ENCODE measurements around the gene CDH13.

GRCh38 chr16:83732536-83732935 is 1105.8 kb downstream of the CDH13 start:
- TF ChIP-seq CTCF (conservative IDR thresholded peaks at IDR 0.05 in 1 of 2, IDR thresholded peaks at IDR 0.05 in 1 of 2; ENCODE audit: low read depth in 1 of 2, low read length in 2 of 2): no peak
- TF ChIP-seq EZH2 (IDR thresholded peaks at IDR 0.05; ENCODE audit: low read length, missing control alignments): no peak

Data from fibroblast of lung (primary cell).